ENCODE results near the gene RNF187. TPM values are rescaled to one million over a fixed set of nuclear protein-coding genes. Genes with fewer than 3 reads are reported as not detected.
"Not testable (repeated sequence)": the region's sequence is repeated elsewhere in the genome, so short reads cannot be mapped to it uniquely, and the experiment has no call there.

Gene RNF187
- total RNA-seq, 1 experiment from 2014 or later, result 58.5 TPM

- in situ Hi-C loops (cut with HindIII; ENCODE audit: low pct_unique_long_range_greater_than_20kb, low sequenced_read_pairs), result no loop called here
- no peak for DNase-seq (ENCODE audit: low read depth, low spot score)
Observed at GRCh38 chr1:228497206-228497605, 10.0 kb downstream of the RNF187 start.

DNA sequence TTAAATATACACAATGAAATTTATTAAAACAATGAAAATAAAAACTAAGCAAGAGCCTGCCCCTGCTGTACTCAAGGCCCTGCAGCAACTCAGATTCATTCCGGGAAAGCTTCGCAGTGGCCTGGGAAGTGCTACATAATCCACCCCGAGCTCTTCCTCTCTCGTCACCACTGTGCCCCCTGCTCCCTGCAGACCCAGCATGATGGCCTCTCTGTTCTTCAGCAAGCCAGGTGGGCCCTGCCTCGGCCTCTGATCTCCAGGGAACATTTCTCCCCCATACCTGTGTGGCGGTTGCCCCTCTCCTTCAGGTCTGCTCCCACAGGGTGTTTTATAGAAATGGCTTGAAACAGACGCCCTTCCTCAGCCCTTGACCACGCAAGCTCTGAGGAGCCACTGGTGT, 10.6 kb downstream of the RNF187 start:
- DNase-seq (ENCODE audit: low read depth, low spot score), result no peak
- in situ Hi-C loops (cut with HindIII; ENCODE audit: low pct_unique_long_range_greater_than_20kb, low sequenced_read_pairs), result no loop called here

DNA sequence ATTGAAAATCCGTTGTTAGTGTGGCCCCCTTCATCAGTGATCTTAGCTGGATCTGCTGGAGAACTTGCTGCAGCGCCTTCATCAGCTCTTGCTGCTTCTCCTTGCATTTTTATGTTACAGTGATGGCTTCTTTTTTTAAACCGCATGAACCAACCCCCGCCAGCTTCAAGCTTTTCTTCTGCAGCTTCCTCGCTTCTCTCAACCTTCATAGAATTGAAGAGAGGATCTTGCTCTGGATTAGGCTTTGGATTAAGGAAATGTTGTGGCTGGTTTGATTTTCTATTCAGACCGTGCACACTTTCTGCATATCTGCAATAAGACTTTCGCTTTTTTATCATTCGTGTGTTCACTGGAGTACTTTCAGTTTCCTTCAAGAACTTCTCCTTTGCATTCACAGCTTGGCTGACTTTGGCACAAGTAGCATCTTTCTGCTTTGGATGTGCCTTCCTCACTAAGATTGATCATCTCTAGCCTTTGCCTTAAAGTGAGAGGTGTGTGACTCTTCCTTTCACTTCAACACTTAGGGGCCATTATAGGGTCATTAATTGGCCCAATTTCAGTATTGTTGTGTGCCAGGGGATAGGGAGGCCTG, 13.1 kb downstream of the RNF187 start:
- in situ Hi-C loops (cut with HindIII; ENCODE audit: low pct_unique_long_range_greater_than_20kb, low sequenced_read_pairs), result no loop called here
- DNase-seq (ENCODE audit: low read depth, low spot score), result no peak

- in situ Hi-C loops (cut with HindIII; ENCODE audit: low pct_unique_long_range_greater_than_20kb, low sequenced_read_pairs), result no loop called here
- peak; percentile 87 for DNase-seq (ENCODE audit: low read depth, low spot score)
Observed at GRCh38 chr1:228500901-228501871, 14.0 kb downstream of the RNF187 start.

- no peak for DNase-seq (ENCODE audit: low read depth, low spot score)
- in situ Hi-C loops (cut with HindIII; ENCODE audit: low pct_unique_long_range_greater_than_20kb, low sequenced_read_pairs), result no loop called here
Observed at GRCh38 chr1:228502522-228502921, 15.3 kb downstream of the RNF187 start.

GRCh38 chr1:228505944-228506343, 18.8 kb downstream of the RNF187 start:
- in situ Hi-C loops (cut with HindIII; ENCODE audit: low pct_unique_long_range_greater_than_20kb, low sequenced_read_pairs); DNase-seq (ENCODE audit: low read depth, low spot score): not testable (repeated sequence)

DNA sequence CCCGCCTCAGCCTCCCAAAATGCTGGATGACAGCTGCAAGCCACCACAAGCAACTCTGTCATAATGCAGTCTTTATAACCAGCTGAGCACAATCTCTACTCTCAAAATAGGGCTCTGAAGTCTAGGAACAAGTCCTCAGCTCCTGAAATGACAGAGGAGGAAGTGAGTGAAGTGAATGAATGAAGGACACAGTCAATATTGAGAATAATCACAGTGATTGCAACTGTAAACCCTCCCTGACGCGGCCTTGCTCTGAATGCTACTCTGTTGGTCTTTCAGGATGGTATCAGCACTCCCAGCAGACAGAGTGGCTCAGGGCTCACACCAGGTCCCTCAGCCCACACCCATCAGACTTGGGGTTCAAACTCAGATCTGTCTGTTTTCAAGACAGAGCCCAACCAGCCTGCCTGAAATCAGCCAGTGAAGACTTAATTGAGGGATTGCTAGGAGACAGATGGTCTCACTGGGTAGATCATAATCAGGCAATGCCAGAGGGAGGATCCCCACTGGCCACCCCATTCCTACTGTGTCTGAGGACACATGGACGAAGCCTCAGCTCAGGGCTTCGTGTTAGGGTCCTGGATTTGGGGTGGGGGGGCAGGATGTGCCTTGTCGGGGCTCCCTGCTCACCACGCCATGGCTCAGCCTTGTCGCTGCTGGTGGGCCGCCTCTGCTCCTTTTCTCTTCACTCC, 20.9 kb downstream of the RNF187 start:
- in situ Hi-C loops (cut with HindIII; ENCODE audit: low pct_unique_long_range_greater_than_20kb, low sequenced_read_pairs), result no loop called here
- no peak for DNase-seq (ENCODE audit: low read depth, low spot score)

GRCh38 chr1:228508840-228509415, 21.7 kb downstream of the RNF187 start:
- in situ Hi-C loops (cut with HindIII; ENCODE audit: low pct_unique_long_range_greater_than_20kb, low sequenced_read_pairs), result no loop called here
- no peak for DNase-seq (ENCODE audit: low read depth, low spot score)

DNA sequence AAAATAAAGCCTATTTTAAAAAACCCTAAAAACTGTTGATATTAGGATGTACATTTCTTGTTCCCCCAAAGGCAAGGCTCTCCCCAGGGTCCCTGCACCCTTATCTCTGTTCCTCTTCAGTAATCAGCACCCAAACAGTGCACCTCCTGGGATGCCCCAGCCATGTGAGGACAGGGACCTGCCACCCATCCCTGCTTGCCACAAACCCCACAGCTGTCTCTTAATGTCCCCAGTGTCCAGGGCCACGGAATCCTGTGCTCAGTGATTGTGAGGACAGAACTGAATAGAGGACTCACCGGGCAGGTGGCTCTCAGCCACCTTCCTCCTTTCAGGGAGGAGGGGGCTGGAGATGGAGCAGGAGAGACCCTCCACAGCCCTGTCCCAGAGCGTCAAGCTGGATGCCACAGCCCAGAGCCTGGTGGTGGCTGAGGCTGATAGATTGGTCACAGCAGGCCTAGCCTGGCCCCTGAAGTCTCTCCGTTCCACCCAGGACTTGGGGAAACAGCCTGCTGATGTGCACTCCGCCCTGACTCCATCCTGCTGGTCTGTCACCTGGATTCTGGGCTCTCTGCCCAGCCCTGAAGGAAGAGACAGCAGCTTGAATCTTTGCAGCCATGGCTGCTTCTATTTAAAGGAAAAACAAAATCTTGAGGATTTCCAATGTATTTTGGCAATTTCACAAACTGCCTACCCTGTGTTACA, 23.1 kb downstream of the RNF187 start:
- DNase-seq (ENCODE audit: low read depth, low spot score), result no peak
- in situ Hi-C loops (cut with HindIII; ENCODE audit: low pct_unique_long_range_greater_than_20kb, low sequenced_read_pairs), result no loop called here

DNA sequence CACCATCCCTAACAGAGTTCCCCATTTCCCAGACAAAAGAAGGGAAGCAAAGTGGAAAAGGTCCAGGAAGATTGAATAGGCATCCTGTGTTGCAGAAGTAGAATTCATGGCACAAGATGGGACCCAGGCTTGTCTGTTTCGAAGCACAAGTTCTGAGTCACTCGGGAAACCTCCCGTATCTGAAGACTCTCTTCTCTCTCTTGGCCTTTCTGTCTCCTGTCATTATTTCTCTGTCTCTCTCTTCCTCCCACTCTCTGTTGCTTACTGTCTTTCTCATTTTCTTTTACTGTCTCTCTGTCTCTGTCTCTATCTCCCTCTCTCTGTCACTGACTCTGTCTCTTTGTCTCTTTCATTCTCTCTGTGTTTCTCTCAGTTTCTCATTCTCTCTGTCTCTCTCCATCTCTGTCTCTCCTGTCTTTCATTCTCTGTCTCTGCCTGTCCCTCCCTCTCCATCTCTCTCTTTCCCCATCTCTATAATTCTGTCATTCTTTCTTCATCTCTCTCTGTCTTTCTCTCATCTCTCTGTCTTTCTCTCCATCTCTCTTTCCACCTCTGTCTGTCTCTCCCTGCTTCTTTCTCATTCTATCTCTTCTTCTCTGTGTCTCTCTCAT, 23.7 kb downstream of the RNF187 start:
- no peak for DNase-seq (ENCODE audit: low read depth, low spot score)
- in situ Hi-C loops (cut with HindIII; ENCODE audit: low pct_unique_long_range_greater_than_20kb, low sequenced_read_pairs), result no loop called here

GRCh38 chr1:228511546-228512445, 24.6 kb downstream of the RNF187 start:
- in situ Hi-C loops (cut with HindIII; ENCODE audit: low pct_unique_long_range_greater_than_20kb, low sequenced_read_pairs), result no loop called here
- DNase-seq (ENCODE audit: low read depth, low spot score), result no peak

DNA sequence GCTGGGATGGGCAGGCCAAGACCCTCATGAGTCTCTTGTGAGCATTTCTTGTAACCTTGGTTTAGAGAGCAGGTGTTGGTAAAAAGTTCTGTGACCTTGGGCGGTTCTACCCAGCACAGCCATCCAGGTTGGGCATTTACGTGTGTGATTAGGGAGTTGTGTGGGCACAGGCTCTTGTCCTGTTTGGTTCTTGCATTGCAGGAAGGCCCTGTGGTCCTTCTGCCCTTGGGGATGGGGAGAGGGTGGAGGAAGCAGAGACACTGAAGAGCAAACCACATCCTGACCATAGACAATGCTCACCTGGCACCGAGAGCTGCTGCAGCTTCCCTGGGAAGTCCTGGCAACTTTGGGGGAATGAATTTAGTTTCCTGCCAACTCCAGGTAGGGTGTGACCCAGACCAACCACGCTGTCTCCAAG, 25.6 kb downstream of the RNF187 start:
- DNase-seq (ENCODE audit: low read depth, low spot score), result no peak
- in situ Hi-C loops (cut with HindIII; ENCODE audit: low pct_unique_long_range_greater_than_20kb, low sequenced_read_pairs), result no loop called here

DNA sequence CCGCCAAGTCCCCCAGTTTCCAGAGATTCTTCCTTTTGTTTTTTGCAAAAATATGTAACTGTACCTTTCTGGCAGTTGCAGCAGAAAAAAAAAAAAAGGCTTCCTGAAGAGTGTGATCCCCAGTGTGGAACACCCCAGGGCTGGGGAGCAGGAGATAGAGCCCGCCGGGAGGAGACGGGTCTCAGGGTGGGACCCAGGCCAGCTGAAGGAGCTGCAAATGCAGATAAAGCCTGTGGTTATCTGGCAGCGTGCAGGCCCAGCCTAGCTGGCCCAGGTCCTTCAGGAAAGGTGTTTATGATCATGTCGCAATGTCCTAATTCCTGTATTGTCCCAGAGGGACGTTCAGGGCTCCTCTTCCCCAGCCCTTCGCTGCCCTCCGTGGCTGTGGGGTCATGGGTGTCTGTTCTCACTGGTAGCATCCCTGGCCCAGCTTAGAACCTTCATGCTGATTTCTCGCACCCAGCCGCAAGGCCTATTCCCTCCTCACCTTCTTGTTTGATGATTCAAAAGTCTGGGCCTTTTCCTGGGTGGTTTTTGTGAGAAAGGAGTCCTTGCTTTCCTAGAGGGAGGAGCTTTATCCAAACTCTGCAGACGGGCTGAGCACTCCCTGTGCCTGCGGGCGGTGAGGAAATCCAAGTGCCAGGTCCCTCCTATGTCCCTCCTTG, 26.2 kb downstream of the RNF187 start:
- no peak for DNase-seq (ENCODE audit: low read depth, low spot score)
- in situ Hi-C loops (cut with HindIII; ENCODE audit: low pct_unique_long_range_greater_than_20kb, low sequenced_read_pairs), result no loop called here

- in situ Hi-C loops (cut with HindIII; ENCODE audit: low pct_unique_long_range_greater_than_20kb, low sequenced_read_pairs), result no loop called here
Observed at GRCh38 chr1:228514421-228514820, 27.2 kb downstream of the RNF187 start.

DNA sequence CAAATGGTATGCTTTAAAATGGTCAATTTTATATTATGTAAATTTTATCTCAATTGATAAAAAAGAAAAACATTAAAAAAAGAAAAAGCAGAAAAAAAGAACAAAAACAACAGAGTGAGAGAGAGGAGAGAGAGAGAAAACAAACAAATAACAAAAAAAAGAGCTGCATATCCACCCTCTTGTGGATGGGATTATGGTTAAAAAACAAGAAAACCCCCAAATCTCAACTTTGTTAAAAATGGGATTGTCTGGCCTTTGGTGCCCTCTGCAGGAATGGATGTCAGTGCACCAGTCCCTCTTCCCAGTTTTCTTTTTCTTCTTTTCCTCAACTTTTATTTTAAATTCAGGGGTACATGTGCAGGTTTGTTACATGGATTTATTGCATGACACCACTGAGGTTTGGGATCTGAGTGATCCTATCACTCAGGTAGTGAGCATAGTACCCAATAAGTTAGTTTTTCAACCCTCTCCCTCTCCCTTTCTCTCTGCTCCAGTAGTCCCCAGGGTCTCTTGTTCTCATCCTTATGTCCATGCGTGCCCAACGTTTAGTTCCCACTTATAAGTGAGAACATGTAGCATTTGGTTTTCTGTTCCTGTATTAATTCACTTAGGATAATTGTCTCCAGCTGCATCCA, 28.1 kb downstream of the RNF187 start:
- in situ Hi-C loops (cut with HindIII; ENCODE audit: low pct_unique_long_range_greater_than_20kb, low sequenced_read_pairs), result no loop called here
- DNase-seq (ENCODE audit: low read depth, low spot score), result peak; percentile 62

More at GRCh38 chr1:228514421-228514820, 27.2 kb downstream of the RNF187 start:
- DNase-seq (ENCODE audit: low read depth, low spot score), result no peak

All from SK-MEL-5 (cell line).